Keratinocyte (primary cell): ENCODE measurements around the gene TMUB2. TPM values are rescaled to one million over a fixed set of nuclear protein-coding genes. Genes with fewer than 3 reads are reported as not detected.

Source experiments
- DNase-seq: peaks from one replicate; pipeline ENCODE4 v3.0.0-alpha.2; 2011; ENCODE audit warnings: low read depth, missing footprints, low spot score
- FAIRE-seq: peaks from 2 replicates; lab custom pipeline; 2011; peaks lifted over from hg19 to GRCh38; lab: Jason Lieb, UNC
- H2AFZ ChIP-seq: 2 replicates; pipeline ENCODE4 v1.6.0; 2012; ENCODE audit warnings: low read length, control low read depth, inconsistent platforms; ENCODE audit not compliant: control insufficient read depth
- H3K27ac ChIP-seq: 2 replicates; pipeline ENCODE4 v1.5.1; 2011; ENCODE audit warnings: low read length; ENCODE audit not compliant: control insufficient read depth, insufficient read depth
- H3K27me3 ChIP-seq: 3 replicates; pipeline ENCODE4 v1.6.0; 2011; ENCODE audit warnings: low read length; ENCODE audit not compliant: control insufficient read depth, insufficient read depth; ENCODE audit errors: extremely low read depth
- H3K36me3 ChIP-seq, 2 experiments: 2 replicates in 1 of 2; 3 replicates in 1 of 2; pipeline ENCODE4 v1.5.1; 2011; ENCODE audit warnings: low read length in 2 of 2, mild to moderate bottlenecking in 1 of 2; ENCODE audit not compliant: control insufficient read depth in 2 of 2, insufficient read depth in 2 of 2; ENCODE audit errors: extremely low read depth in 1 of 2
- H3K4me1 ChIP-seq: 3 replicates; pipeline ENCODE4 v1.5.1; 2011; ENCODE audit warnings: low read length; ENCODE audit not compliant: control insufficient read depth, insufficient read depth; ENCODE audit errors: extremely low read depth
- H3K4me2 ChIP-seq: 3 replicates; pipeline ENCODE4 v1.6.0; 2011; ENCODE audit warnings: low read depth, low read length; ENCODE audit not compliant: control insufficient read depth, insufficient read depth; ENCODE audit errors: extremely low read depth
- H3K4me3 ChIP-seq, 3 experiments: fragments of 200-600 bp in 1 of 3; sonication (generic) in 1 of 3; 2 replicates in 2 of 3; 3 replicates in 1 of 3; pipeline ENCODE4 v1.5.1; 2011 to 2016; ENCODE audit warnings: low read length in 3 of 3, mild to moderate bottlenecking in 3 of 3, control low read depth in 2 of 3, inconsistent platforms in 1 of 3, low read depth in 1 of 3, mixed read lengths in 1 of 3, mixed run types in 1 of 3, moderate library complexity in 1 of 3; ENCODE audit not compliant: control insufficient read depth in 2 of 3, insufficient read depth in 2 of 3; ENCODE audit errors: extremely low read depth in 1 of 3
- H3K79me2 ChIP-seq: 2 replicates; pipeline ENCODE4 v1.6.0; 2012; ENCODE audit warnings: low read length; ENCODE audit not compliant: control insufficient read depth, insufficient read depth
- H3K9ac ChIP-seq: 3 replicates; pipeline ENCODE4 v1.6.0; 2011; ENCODE audit warnings: low read length; ENCODE audit not compliant: control insufficient read depth, insufficient read depth; ENCODE audit errors: extremely low read depth
- H3K9me1 ChIP-seq: 3 replicates; pipeline ENCODE4 v1.6.0; 2011; ENCODE audit warnings: low read length; ENCODE audit not compliant: control insufficient read depth, insufficient read depth; ENCODE audit errors: extremely low read depth
- H3K9me3 ChIP-seq: 2 replicates; pipeline ENCODE4 v1.5.1; 2012; ENCODE audit warnings: low read depth, low read length; ENCODE audit not compliant: control insufficient read depth
- H4K20me1 ChIP-seq: 3 replicates; pipeline ENCODE4 v1.6.0; 2011; ENCODE audit warnings: low read length; ENCODE audit not compliant: control insufficient read depth, insufficient read depth; ENCODE audit errors: extremely low read depth
- EZH2 ChIP-seq: IDR thresholded peaks from one replicate; pipeline ENCODE4 v1.6.1; 2012; ENCODE audit warnings: inconsistent platforms, mild to moderate bottlenecking, low read length, moderate library complexity
- dilution Hi-C: fragments of 300-500 bp; cut with MboI; formaldehyde crosslinking; loops from one replicate; pipeline ENCODE4 v1.7.0; 2020; ENCODE audit warnings: low sequenced_read_pairs; ENCODE audit not compliant: extremely low pct_ligation_motif_present
- polyA plus RNA-seq, 5 experiments: library from polyadenylated mRNA; depleted of rRNA in 3 of 5; stranded (reverse) in 3 of 5; stranded (forward) in 1 of 5; unstranded in 1 of 5; fragments of >200 nt; gene quantifications; 1 replicate in 1 of 5; 2 replicates in 3 of 5; 3 replicates in 1 of 5; pipeline versions ENCODE4 v1.2.1 to v1.2.3, GENCODE V29; 2011 to 2012; ENCODE audit warnings: missing spikeins in 2 of 5, low read depth in 1 of 5, low replicate concordance in 1 of 5
- TF ChIP-seq, protein P1 (sequence below), 3 experiments: IDR thresholded peaks in 1 of 3; conservative IDR thresholded peaks in 1 of 3; optimal IDR thresholded peaks in 1 of 3; 2 replicates in 2 of 3; 3 replicates in 1 of 3; pipeline versions ENCODE3 to v1.5.1; 2011; ENCODE audit warnings: low read length in 3 of 3, mild to moderate bottlenecking in 3 of 3, moderate library complexity in 2 of 3, control low read depth in 1 of 3, inconsistent platforms in 1 of 3; ENCODE audit not compliant: insufficient read depth in 2 of 3; ENCODE audit errors: extremely low read depth in 1 of 3

Gene TMUB2
- polyA plus RNA-seq, 1 donor (not counting 4 experiments of a cell fraction or from before 2014, with no cell fraction given) = 25.5 TPM

DNA sequence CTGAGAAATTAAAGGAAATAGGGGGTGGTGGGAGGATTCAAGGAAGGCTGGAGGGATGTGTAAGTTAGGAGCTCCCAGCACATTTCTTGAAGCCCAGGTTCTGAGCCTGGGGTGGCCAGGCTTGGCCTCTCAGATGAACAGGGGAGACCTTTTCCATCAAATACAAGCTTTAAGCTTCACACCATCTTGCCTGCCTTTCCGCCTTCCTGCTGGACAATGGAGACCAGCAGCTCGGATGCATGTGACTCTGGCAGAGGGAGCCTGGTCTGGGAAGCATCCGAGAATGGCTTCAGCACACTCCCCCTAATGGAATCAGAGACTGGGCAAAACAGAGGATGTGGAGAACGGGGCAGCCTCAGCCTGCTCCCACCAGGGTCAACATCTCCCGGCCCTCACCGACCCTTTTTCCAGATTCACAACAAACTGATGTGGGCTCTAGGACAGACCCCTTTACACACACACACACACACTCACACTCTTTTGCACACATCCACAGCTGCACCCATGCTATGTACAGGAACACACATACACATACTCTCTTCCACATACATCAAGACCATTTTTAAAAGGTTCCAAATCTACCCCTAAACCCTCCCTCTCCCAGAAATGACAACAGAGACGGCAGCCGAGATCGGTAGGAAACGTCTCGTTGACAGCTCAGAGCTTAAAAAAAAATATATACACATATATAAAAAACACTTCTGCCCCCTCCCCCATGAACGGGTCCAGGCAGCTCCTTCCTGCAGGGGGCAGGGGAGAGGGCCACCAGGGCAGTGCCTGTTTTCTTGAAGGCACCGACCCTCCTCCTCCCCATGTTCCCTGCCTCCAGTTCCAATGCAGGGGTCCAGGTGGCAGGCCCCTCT lies 19.4 kb downstream of the TMUB2 start:
- Histone ChIP-seq H3K27me3 (no peaks in the 10 kb centered on the region), H3K9ac (no peak overlapping the region), H4K20me1 (peaks cover 2% of the 10 kb centered on the region), H3K9me1 (peaks cover 5% of the 10 kb centered on the region), H3K4me1 (peaks cover 49% of the 10 kb centered on the region), H3K27ac (no peak overlapping the region), H3K4me2 (no peak overlapping the region), H2AFZ (no peak overlapping the region), H3K9me3 (no peaks in the 10 kb centered on the region), H3K4me3 (no peak overlapping the region), H3K79me2 (peaks cover 2% of the 10 kb centered on the region), H3K36me3 (peaks cover 20 to 33% of the 10 kb centered on the region in 2 experiments)
- dilution Hi-C loops = no loop called here
- TF ChIP-seq, protein P1, sequence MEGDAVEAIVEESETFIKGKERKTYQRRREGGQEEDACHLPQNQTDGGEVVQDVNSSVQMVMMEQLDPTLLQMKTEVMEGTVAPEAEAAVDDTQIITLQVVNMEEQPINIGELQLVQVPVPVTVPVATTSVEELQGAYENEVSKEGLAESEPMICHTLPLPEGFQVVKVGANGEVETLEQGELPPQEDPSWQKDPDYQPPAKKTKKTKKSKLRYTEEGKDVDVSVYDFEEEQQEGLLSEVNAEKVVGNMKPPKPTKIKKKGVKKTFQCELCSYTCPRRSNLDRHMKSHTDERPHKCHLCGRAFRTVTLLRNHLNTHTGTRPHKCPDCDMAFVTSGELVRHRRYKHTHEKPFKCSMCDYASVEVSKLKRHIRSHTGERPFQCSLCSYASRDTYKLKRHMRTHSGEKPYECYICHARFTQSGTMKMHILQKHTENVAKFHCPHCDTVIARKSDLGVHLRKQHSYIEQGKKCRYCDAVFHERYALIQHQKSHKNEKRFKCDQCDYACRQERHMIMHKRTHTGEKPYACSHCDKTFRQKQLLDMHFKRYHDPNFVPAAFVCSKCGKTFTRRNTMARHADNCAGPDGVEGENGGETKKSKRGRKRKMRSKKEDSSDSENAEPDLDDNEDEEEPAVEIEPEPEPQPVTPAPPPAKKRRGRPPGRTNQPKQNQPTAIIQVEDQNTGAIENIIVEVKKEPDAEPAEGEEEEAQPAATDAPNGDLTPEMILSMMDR (optimal IDR thresholded peaks at IDR 0.05 in 1 of 3, IDR thresholded peaks at IDR 0.05 in 1 of 3, conservative IDR thresholded peaks at IDR 0.05 in 1 of 3; ENCODE audit: extremely low read depth in 1 of 3, insufficient read depth in 2 of 3, low read length in 3 of 3) = peak in 2 of 3 experiments; percentile 7 to 18
- no peak for TF ChIP-seq EZH2
- DNase-seq (no peak), FAIRE-seq (no peak)

DNA sequence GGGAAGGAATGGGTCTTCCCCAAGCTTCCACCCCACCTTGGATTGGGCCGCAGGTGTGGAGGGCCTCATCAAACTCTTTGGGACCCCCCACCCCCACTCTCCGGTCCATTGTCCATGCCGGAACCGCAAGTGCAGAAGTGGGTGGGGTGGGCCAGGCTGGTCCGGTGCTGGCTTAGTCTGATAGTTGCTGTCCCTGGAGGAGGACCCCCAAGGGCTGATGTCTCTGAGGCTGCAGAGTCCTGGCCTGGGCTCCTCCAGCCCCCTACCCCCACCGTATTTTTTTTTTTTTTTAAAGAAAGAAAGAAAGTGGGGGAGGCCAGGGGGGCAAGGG lies 20.0 kb downstream of the TMUB2 start:
- dilution Hi-C loops = no loop called here
- Histone ChIP-seq H3K4me3 (no peak overlapping the region), H3K9me1 (peaks cover 5% of the 10 kb centered on the region), H4K20me1 (peaks cover 2% of the 10 kb centered on the region), H3K36me3 (peaks cover 26 to 39% of the 10 kb centered on the region in 2 experiments), H3K4me2 (no peak overlapping the region), H3K27me3 (no peaks in the 10 kb centered on the region), H3K4me1 (peaks cover 46% of the 10 kb centered on the region), H3K9ac (no peak overlapping the region), H2AFZ (no peak overlapping the region), H3K79me2 (peaks cover 1% of the 10 kb centered on the region), H3K9me3 (no peaks in the 10 kb centered on the region), H3K27ac (no peak overlapping the region)
- TF ChIP-seq, protein P1 (optimal IDR thresholded peaks at IDR 0.05 in 1 of 3, IDR thresholded peaks at IDR 0.05 in 1 of 3, conservative IDR thresholded peaks at IDR 0.05 in 1 of 3; ENCODE audit: extremely low read depth in 1 of 3, insufficient read depth in 2 of 3, low read length in 3 of 3) = no peak
- TF ChIP-seq EZH2 = no peak
- FAIRE-seq (no peak), DNase-seq (no peak)
